ENCODE data around the gene IRF2BP2. TPM values are rescaled to one million over a fixed set of nuclear protein-coding genes. Genes with fewer than 3 reads are reported as not detected.
A peak's percentile ranks its signal among the peaks of the same experiment; 100 is the strongest.

The IRF2BP2 gene
- total and polyA plus RNA-seq, 2 of the 13 experiments (the other 11 are each of a cell fraction or from before 2014, with no cell fraction given): 140 to 147 TPM

GRCh38 chr1:234601301-234602017, 8.5 kb downstream of the IRF2BP2 start:
- peak overlapping the region; percentile 100 for H3K27ac ChIP-seq (ENCODE audit: extremely low read length, insufficient read depth, low read length)
- peaks cover 0 to 2% of the 10 kb centered on the region in 2 experiments; a peak in 3 of 5 replicates for H3K36me3 ChIP-seq (replicated peaks in 1 of 2; ENCODE audit: control insufficient read depth in 1 of 2, insufficient read depth in 2 of 2, low read length in 2 of 2)
- intact Hi-C loops (cut with micrococcal nuclease; ENCODE audit: unreplicated experiment) (loop anchor here (2.0 to 10.0 kb wide), 2 partner anchors 55 to 213 kb away; no protein-coding TSS in a partner anchor), in situ Hi-C loops (cut with HindIII; ENCODE audit: extremely low pct_ligation_motif_present, low pct_unique_long_range_greater_than_20kb) (no loop called here)
- H4K20me1 ChIP-seq (ENCODE audit: insufficient read depth, low read length): peaks cover 9% of the 10 kb centered on the region; the same call in 1 of the 2 replicates
- ChIA-PET CTCF (ENCODE audit: low intra/inter-chr PET ratio, low total read pairs) (no interaction called here), POLR2A (interaction anchor here (0.6 to 7.0 kb wide), 39 partner anchors 10 to 483 kb away, joined by 3 to 159 read pairs (median 5); partner anchors contain the start of genes IRF2BP2 and TARBP1)
- FAIRE-seq: no peak
- peak; percentile 64 for DNase-seq (ENCODE audit: low spot score)
- H3K79me2 ChIP-seq (ENCODE audit: insufficient read depth, low read length): peaks cover 52% of the 10 kb centered on the region
- 14% methylated on average over 9 of the region's 10 CpGs for WGBS (ENCODE audit: low lambda C conversion rate)
- no TSS peak for BruUV-seq (replicated peaks)
- peak overlapping the region; percentile 97 for H3K9ac ChIP-seq (ENCODE audit: insufficient read depth, low read depth, low read length)
- H2AFZ ChIP-seq (ENCODE audit: low read length): no peak overlapping the region
- peak overlapping the region; percentile 85 for H3K4me2 ChIP-seq (ENCODE audit: low read depth, low read length)
- no peaks in the 10 kb centered on the region for H3K9me3 ChIP-seq (ENCODE audit: low read length)
- H3K4me3 ChIP-seq (replicated peaks in 1 of 3; ENCODE audit: insufficient read depth in 1 of 3, low read depth in 2 of 3, low read length in 3 of 3): peak overlapping the region; percentile 4 to 89 (median 87); a peak in 2 of 6 replicates
- peaks cover 41% of the 10 kb centered on the region for H3K4me1 ChIP-seq (ENCODE audit: insufficient read depth, low read length)
- H3K27me3 ChIP-seq (ENCODE audit: control insufficient read depth in 1 of 2, insufficient read depth in 2 of 2, low read length in 2 of 2): no peaks in the 10 kb centered on the region; a peak in 2 of 5 replicates
- ATAC-seq: no peak
- TF ChIP-seq U2AF1 (optimal IDR thresholded peaks at IDR 0.05; ENCODE audit: low read depth, low read length): no peak
- TF ChIP-seq EP300 (IDR thresholded peaks at IDR 0.05; ENCODE audit: low read depth in 2 of 2, low read length in 2 of 2): peak in 1 of 2 experiments; percentile 52; a peak in 1 of 4 replicates
- TF ChIP-seq EP300 (CRISPR knock-in tag; IDR thresholded peaks at IDR 0.05; ENCODE audit: borderline replicate concordance): no peak
- TF ChIP-seq TCF7 (IDR thresholded peaks at IDR 0.05; ENCODE audit: low read depth): peak; percentile 42
- no peak for TF ChIP-seq ZSCAN29 (CRISPR knock-in tag; conservative IDR thresholded peaks at IDR 0.05)
- TF ChIP-seq SKIL (CRISPR knock-in tag; IDR thresholded peaks at IDR 0.05; ENCODE audit: borderline replicate concordance): no peak
- TF ChIP-seq ZNF800 (CRISPR knock-in tag; IDR thresholded peaks at IDR 0.05): no peak
- no peak for TF ChIP-seq ZNF570 (CRISPR knock-in tag; IDR thresholded peaks at IDR 0.05; ENCODE audit: borderline replicate concordance)
- no peak for TF ChIP-seq ZSCAN31 (CRISPR knock-in tag; IDR thresholded peaks at IDR 0.05; ENCODE audit: low read depth)
- TF ChIP-seq SP1 (IDR thresholded peaks at IDR 0.05): no peak
- no peak for TF ChIP-seq SP1 (CRISPR knock-in tag; IDR thresholded peaks at IDR 0.05)
- TF ChIP-seq ZNF510 (CRISPR knock-in tag; IDR thresholded peaks at IDR 0.05; ENCODE audit: low read depth): no peak
- TF ChIP-seq MAFF (IDR thresholded peaks at IDR 0.05; ENCODE audit: low read depth, low read length): no peak
- no peak for TF ChIP-seq TEAD3 (CRISPR knock-in tag; optimal IDR thresholded peaks at IDR 0.05; ENCODE audit: borderline replicate concordance)
- no peak for TF ChIP-seq HMGA1 (CRISPR knock-in tag; conservative IDR thresholded peaks at IDR 0.05)
- no peak for TF ChIP-seq KLF6 (CRISPR knock-in tag; IDR thresholded peaks at IDR 0.05)
- TF ChIP-seq HDAC1 (CRISPR knock-in tag; IDR thresholded peaks at IDR 0.05): no peak
- TF ChIP-seq KDM1A (CRISPR knock-in tag; IDR thresholded peaks at IDR 0.05): no peak
- no peak for TF ChIP-seq TRAFD1 (CRISPR knock-in tag; IDR thresholded peaks at IDR 0.05; ENCODE audit: borderline replicate concordance)
- TF ChIP-seq ZNF776 (CRISPR knock-in tag; IDR thresholded peaks at IDR 0.05): no peak
- TF ChIP-seq GZF1 (CRISPR knock-in tag; IDR thresholded peaks at IDR 0.05): no peak

Data from HepG2 (cell line).